Activated CD4-positive, alpha-beta T cell treated with anti-CD3 and anti-CD28 coated beads for 1 hour (primary cell): ENCODE results near the gene RTN4RL2.
"Not testable (repeated sequence)": the region's sequence is repeated elsewhere in the genome, so short reads cannot be mapped to it uniquely, and the experiment has no call there.

Experiments
- DNase-seq: peaks from one replicate; pipeline ENCODE4 v3.0.0-alpha.2; 2020

RTN4RL2 gene

GRCh38 chr11:57434640-57435546 is 25.4 kb upstream of the RTN4RL2 start:
- no peak for DNase-seq

- no peak for DNase-seq
Observed at GRCh38 chr11:57436031-57436430, 24.3 kb upstream of the RTN4RL2 start.

GRCh38 chr11:57438345-57439285 is 21.7 kb upstream of the RTN4RL2 start:
- no peak for DNase-seq

DNA sequence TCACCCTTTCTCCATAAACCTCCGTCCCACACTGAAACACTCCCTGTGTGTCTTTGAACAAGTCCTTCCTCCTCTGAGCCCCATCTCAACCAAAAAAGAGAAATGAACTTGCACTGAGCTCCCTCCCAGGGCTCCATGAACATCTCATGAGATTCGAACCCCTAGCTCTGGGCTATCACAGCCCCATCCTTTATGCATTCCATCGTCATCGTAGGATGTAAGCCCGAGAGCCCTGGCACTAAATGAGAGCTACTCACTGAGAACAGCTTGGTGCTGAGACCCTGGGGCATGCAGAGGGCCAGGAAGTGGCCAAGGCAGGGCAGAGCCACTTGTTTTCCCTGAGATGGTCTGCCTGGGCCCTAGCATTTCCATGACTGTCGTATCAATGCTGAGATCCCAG is 20.5 kb upstream of the RTN4RL2 start:
- no peak for DNase-seq

- no peak for DNase-seq
Observed at GRCh38 chr11:57440744-57441414, 19.4 kb upstream of the RTN4RL2 start.

DNA sequence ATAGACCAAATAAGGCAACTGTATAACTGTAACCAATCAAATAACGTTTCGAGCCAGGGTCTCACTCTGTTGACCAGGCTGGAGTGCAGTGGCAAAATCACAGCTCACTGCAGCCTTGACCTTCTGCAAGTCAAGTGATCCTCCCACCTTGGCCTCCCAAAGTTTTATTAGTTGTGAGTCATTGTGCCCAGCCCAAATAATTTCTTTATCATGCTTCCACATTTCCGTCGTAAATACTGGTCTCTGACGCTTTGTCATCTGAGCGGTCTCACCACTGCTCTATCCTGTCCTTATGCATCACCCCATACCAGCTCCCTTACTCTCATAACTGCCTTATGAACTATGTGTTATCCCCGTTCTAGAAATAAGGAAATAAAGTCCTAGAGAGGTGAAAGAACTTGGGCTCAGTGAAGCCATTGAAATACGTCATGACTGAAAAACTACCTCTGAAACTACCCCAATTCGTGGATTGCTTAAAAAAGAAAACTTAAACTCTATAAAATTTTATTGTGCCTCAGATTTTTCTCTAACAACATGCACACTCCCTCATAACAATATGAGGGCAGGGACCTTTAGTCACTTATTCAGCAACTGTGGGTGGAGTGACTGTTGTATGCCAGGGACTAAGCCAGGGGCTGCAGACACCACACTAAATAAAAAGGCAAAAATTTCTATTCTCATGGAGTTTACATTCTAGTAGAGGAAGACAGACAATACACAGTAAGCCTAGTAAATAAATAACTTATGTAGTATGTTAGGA is 15.8 kb upstream of the RTN4RL2 start:
- DNase-seq, result no peak

GRCh38 chr11:57445122-57445394 is 15.3 kb upstream of the RTN4RL2 start:
- DNase-seq, result not testable (repeated sequence)

- no peak for DNase-seq
Observed at GRCh38 chr11:57446055-57446454, 14.3 kb upstream of the RTN4RL2 start.

- no peak for DNase-seq
Observed at GRCh38 chr11:57453543-57454177, 6.7 kb upstream of the RTN4RL2 start.

DNA sequence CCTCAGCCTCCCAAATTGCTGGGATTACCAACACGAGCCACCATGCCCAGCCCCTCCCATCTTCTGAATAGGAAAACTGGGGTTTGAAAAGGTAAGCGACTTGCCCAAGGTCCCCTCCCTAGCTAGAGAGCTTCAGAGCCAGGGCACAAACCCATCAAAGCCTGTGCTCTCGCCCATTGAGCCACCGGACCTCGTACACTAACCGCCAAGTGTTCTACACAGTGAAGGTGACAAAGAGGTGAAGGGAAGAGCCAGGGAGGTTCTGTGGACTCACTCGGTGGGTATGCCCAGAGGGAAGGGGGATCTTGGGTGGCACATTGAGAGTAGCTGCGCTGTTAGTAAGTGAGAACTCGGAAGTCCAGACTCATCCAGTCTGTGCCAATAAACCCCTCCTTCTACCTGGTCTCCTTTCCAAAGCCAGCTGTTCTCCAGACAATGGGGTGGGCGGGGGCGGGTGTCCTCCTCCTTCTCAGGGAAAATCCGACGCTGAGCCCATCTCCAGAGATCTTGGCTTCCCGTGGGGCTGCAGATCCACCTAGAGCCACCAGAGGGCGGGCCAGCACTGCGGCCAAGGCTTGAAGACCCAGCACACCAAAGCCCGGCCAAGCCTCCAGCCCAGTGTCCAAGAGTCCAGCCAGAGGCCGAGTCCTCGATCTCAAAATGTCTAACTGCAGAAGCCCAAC is 3.2 kb upstream of the RTN4RL2 start:
- DNase-seq, result peak; percentile 55

- DNase-seq, result no peak
Observed at GRCh38 chr11:57457643-57458023, 2.7 kb upstream of the RTN4RL2 start.

- no peak for DNase-seq
Observed at GRCh38 chr11:57458060-57458409, 2.3 kb upstream of the RTN4RL2 start.

GRCh38 chr11:57458410-57459163 is 1.7 kb upstream of the RTN4RL2 start:
- peak; percentile 20 for DNase-seq

DNA sequence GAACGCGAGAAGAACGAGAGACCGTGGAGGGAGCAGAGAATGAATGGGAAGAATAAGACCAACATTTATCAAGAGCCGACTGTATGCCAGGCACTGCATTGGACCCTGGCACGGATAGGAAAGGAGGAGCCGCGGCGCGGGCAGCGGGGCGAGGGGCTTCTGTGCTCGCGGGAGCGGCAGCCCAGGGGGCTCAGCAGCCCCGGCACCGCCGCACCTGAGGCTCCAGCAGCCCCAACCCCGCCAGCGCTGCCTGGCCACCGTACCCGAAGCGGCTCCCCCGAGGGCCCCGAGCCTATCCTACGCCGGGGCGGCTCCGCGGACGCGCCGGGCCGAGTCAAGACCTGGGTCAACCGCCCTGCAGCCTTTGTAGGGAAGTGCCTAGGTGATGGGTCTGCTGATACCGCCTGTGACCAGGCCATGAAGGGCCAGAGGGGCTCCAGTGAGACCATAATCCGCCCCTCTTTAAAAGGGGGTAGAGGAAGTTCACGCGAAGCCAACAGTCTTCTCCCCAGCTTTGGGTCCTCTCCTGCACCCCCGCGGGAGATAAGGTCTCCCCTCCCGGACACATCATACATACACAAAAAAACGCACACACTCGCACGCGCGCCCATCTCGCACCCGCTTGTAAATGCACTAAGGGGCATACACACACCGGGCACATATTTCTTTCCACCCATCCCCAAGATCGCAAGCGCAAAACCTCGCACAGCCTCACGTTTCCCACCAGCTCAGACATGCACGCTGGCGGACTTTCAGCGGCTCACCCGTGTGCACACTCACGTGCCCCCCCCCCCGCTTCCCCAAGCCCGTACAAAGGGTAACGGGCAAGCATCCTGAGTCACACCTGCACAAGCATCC is 935 bp upstream of the RTN4RL2 start:
- DNase-seq, result no peak

DNA sequence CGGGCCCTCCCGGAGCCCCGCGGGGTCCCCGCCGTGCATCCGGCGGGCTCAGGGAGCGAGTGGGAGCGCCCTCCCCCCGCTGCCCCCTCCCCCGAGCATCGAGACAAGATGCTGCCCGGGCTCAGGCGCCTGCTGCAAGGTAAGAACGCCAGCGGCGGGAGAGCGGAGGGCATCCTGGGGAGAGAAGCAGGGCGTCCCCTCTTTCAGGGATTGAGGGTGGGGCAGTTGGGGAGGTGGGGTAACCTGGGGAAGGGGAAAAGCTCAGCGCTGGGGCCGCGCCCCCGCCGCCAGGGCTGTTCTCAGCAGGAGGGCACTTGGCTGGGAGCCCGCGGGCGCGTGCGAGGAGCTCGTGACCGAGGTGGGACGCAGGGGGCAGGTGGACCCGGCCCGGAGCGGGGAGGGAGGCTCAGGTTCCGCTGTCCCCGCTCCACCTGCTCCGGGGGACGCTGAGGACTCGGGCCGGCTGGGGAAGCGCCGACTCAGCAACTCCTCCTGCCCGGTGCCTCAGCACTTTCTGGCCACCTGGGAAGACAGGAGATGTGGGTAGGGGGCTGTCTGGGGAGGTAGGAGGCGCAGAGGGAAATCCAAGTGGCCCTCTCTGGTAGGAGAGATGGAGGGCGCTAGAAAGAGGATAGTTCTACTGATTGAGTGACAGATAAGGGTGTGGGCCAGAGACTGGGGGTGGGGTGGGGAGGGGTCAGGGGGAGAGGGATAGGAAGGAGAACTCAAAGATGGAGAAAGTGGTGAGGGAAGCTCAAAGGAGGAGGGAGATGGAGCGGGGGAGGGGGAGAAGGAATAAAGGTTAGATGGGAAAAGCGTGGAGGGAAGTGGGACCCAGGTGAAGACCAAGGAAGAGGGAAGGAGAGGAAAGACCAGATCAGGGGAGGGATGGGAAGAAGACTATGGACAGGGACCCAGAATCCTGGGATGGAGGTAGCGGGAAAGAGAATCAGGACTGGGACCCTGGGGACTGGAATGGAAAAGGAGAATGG is 726 bp downstream of the RTN4RL2 start:
- no peak for DNase-seq

GRCh38 chr11:57461841-57462489 is 1.6 kb downstream of the RTN4RL2 start:
- DNase-seq, result no peak

- no peak for DNase-seq
Observed at GRCh38 chr11:57462597-57462996, 2.3 kb downstream of the RTN4RL2 start.
